B cell (primary cell): Measurements from ENCODE around the gene MPHOSPH8. TPM values are rescaled to one million over a fixed set of nuclear protein-coding genes. Genes with fewer than 3 reads are reported as not detected.

ENCODE experiments used
- ATAC-seq: fragments of 200-7000 bp; cut with Tn5 transposase; one replicate; pipeline ENCODE4 v1.10.0; 2021; ENCODE audit warnings: low read depth, mild to moderate bottlenecking, moderate number of reproducible peaks, moderate library complexity
- CTCF ChIA-PET: fragments of 350-600 bp; sonication (Branson Sonifier 250); formaldehyde crosslinking; loops from one replicate; lab custom pipeline; 2021; ENCODE audit warnings: antibody characterized with exemption, inconsistent platforms; lab: Charles Lee
- POLR2A ChIA-PET: fragments of 350-600 bp; sonication (Branson Sonifier 250); formaldehyde crosslinking; loops from one replicate; lab custom pipeline; 2021; ENCODE audit warnings: antibody characterized with exemption; lab: Charles Lee
- DNase-seq: peaks from one replicate; pipeline ENCODE4 v3.0.0; 2013
- H2AFZ ChIP-seq: 2 replicates; pipeline ENCODE4 v1.6.1; 2012; ENCODE audit warnings: mild to moderate bottlenecking, low read depth, low read length; ENCODE audit not compliant: insufficient read depth, poor library complexity, severe bottlenecking
- H3K27ac ChIP-seq, 2 donors: 1 replicate in 1 of 2; 2 replicates in 1 of 2; pipeline ENCODE4 v1.5.1; 2012 to 2013; ENCODE audit warnings: low read length in 2 of 2, mild to moderate bottlenecking in 2 of 2, moderate library complexity in 1 of 2
- H3K27me3 ChIP-seq, 4 experiments: fragments of 200-600 bp in 1 of 4; sonication (generic) in 1 of 4; replicated peaks in 1 of 4; 1 replicate in 2 of 4; 2 replicates in 2 of 4; pipeline versions ENCODE4 v1.6.1 to v1.7.0; 2013 to 2016; ENCODE audit warnings: low read length in 3 of 4, mild to moderate bottlenecking in 2 of 4, mixed read lengths in 1 of 4, moderate library complexity in 1 of 4; ENCODE audit not compliant: insufficient read depth in 4 of 4, control insufficient read depth in 3 of 4; ENCODE audit errors: control extremely low read depth in 1 of 4
- H3K36me3 ChIP-seq, 2 experiments: replicated peaks in 1 of 2; 1 replicate in 1 of 2; 2 replicates in 1 of 2; pipeline versions ENCODE4 v1.6.1 to v1.7.1; 2013; ENCODE audit warnings: low read length in 1 of 2; ENCODE audit not compliant: insufficient read depth in 2 of 2, control insufficient read depth in 1 of 2; ENCODE audit errors: control extremely low read depth in 1 of 2, extremely low read depth in 1 of 2
- H3K4me1 ChIP-seq, 2 donors: fragments of 200-600 bp in 1 of 2; sonication (generic) in 1 of 2; 1 replicate in 1 of 2; 2 replicates in 1 of 2; pipeline versions ENCODE4 v1.5.1 to v1.6.1; 2013 to 2017; ENCODE audit warnings: low read length in 2 of 2; ENCODE audit not compliant: control insufficient read depth in 2 of 2, insufficient read depth in 2 of 2
- H3K4me2 ChIP-seq: replicated peaks from 2 replicates; pipeline ENCODE3; 2012; ENCODE audit warnings: mild to moderate bottlenecking, low read depth, low read length; ENCODE audit not compliant: poor library complexity, severe bottlenecking
- H3K4me3 ChIP-seq, 5 experiments: fragments of 200-600 bp in 1 of 5; sonication (generic) in 1 of 5; 1 replicate in 3 of 5; 2 replicates in 2 of 5; pipeline versions ENCODE4 v1.5.1 to v1.7.0; 2011 to 2016; ENCODE audit warnings: low read length in 4 of 5, mild to moderate bottlenecking in 4 of 5, low read depth in 2 of 5, control low read depth in 1 of 5, moderate library complexity in 1 of 5; ENCODE audit not compliant: insufficient read depth in 1 of 5; ENCODE audit errors: control extremely low read depth in 1 of 5, extremely low read depth in 1 of 5
- H3K79me2 ChIP-seq: fragments of 200-600 bp; sonication (generic); one replicate; pipeline ENCODE4 v1.6.0; 2016; ENCODE audit warnings: low read length; ENCODE audit not compliant: control insufficient read depth, insufficient read depth
- H3K9ac ChIP-seq: fragments of 200-600 bp; sonication (generic); 2 replicates; pipeline ENCODE4 v1.6.1; 2017; ENCODE audit warnings: mild to moderate bottlenecking, low read length, moderate library complexity
- H3K9me3 ChIP-seq, 3 donors: one replicate each; pipeline versions ENCODE4 v1.6.1 to v1.7.1; 2013; ENCODE audit warnings: low read length in 2 of 3; ENCODE audit not compliant: control insufficient read depth in 2 of 3, insufficient read depth in 1 of 3; ENCODE audit errors: control extremely low read depth in 1 of 3
- H4K20me1 ChIP-seq: 2 replicates; pipeline ENCODE4 v1.6.0; 2012; ENCODE audit warnings: mild to moderate bottlenecking, low read length; ENCODE audit not compliant: insufficient read depth, control insufficient read depth, poor library complexity, severe bottlenecking
- H3K27ac Mint-ChIP-seq: one replicate; pipeline ENCODE4 v1.8.0; 2021; ENCODE audit warnings: mixed read lengths
- H3K27me3 Mint-ChIP-seq: one replicate; pipeline ENCODE4 v1.8.0; 2021; ENCODE audit warnings: mixed read lengths
- H3K4me1 Mint-ChIP-seq: one replicate; pipeline ENCODE4 v1.8.0; 2021; ENCODE audit warnings: mixed read lengths
- H3K4me3 Mint-ChIP-seq: one replicate; pipeline ENCODE4 v1.8.0; 2021; ENCODE audit warnings: mixed read lengths
- H3K9me3 Mint-ChIP-seq: one replicate; pipeline ENCODE4 v1.8.0; 2022; ENCODE audit warnings: mixed read lengths; ENCODE audit not compliant: insufficient read depth
- EZH2 ChIP-seq: IDR thresholded peaks from 2 replicates; pipeline ENCODE4 v1.6.1; 2012; ENCODE audit warnings: borderline replicate concordance, low read depth, mild to moderate bottlenecking, moderate library complexity, low read length; ENCODE audit not compliant: insufficient read depth, poor library complexity, severe bottlenecking
- WGBS: methylation state at CpG from one replicate; pipeline ENCODE4 v1.1.5; 2013; ENCODE audit warnings: missing lambda C conversion rate; ENCODE audit not compliant: insufficient coverage; 5-methylcytosine and 5-hydroxymethylcytosine counted together
- intact Hi-C: fragments of 100-400 bp; cut with micrococcal nuclease; formaldehyde crosslinking; loops from one replicate; pipeline ENCODE4 v1.10.0; 2022
- polyA plus RNA-seq: library from polyadenylated mRNA; depleted of rRNA; stranded (reverse); fragments of >200 nt; gene quantifications from 2 replicates; pipeline ENCODE4 v1.2.3, GENCODE V29; 2012
- total RNA-seq, 2 donors: library from RNA; stranded (reverse); fragments of 120-200 nt in 1 of 2; gene quantifications; 1 replicate in 1 of 2; 2 replicates in 1 of 2; pipeline versions ENCODE4 v1.2.3 to v1.2.4, GENCODE V29; 2013 to 2022
- TF ChIP-seq, protein P1 (sequence below): fragments of 200-600 bp; IDR thresholded peaks from one replicate; pipeline ENCODE4 v1.8.0; 2022; ENCODE audit warnings: antibody characterized with exemption, mild to moderate bottlenecking

MPHOSPH8 gene
- total and polyA plus RNA-seq, 2 donors (not counting 1 experiment from before 2014, with no cell fraction given), result 25.6 to 106 TPM

DNA sequence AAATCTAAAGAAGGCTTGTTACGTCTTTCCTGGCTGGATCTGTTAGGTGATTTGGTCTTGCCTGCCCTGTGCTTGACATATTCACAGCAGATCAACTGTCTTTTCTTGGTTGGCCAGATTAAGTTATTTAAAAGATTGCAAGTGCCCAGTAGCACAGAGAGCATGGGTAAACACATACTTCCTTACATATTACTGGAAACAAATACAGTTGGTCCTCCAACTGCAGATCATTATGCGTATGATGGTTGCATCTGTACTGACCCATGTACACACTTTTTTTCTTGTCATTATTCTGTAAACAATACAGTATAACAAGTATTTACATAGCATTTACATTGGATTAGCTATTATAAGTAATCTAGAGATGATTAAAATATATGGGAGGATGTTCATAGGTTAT is 9.2 kb upstream of the MPHOSPH8 start:
- no peak overlapping the region for H3K9ac ChIP-seq
- TF ChIP-seq, protein P1, sequence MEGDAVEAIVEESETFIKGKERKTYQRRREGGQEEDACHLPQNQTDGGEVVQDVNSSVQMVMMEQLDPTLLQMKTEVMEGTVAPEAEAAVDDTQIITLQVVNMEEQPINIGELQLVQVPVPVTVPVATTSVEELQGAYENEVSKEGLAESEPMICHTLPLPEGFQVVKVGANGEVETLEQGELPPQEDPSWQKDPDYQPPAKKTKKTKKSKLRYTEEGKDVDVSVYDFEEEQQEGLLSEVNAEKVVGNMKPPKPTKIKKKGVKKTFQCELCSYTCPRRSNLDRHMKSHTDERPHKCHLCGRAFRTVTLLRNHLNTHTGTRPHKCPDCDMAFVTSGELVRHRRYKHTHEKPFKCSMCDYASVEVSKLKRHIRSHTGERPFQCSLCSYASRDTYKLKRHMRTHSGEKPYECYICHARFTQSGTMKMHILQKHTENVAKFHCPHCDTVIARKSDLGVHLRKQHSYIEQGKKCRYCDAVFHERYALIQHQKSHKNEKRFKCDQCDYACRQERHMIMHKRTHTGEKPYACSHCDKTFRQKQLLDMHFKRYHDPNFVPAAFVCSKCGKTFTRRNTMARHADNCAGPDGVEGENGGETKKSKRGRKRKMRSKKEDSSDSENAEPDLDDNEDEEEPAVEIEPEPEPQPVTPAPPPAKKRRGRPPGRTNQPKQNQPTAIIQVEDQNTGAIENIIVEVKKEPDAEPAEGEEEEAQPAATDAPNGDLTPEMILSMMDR, result no peak
- TF ChIP-seq EZH2, result no peak
- no peak overlapping the region for H3K4me2 ChIP-seq
- no peaks in the 10 kb centered on the region for H3K4me1 ChIP-seq
- H3K9me3 Mint-ChIP-seq, result no peaks in the 10 kb centered on the region
- intact Hi-C loops, result no loop called here
- H3K4me3 Mint-ChIP-seq, result no peak overlapping the region
- H2AFZ ChIP-seq, result no peak overlapping the region
- no peak overlapping the region for H3K27ac ChIP-seq
- DNase-seq (no peak), ATAC-seq (no peak)
- no peaks in the 10 kb centered on the region for H3K79me2 ChIP-seq
- H3K4me3 ChIP-seq, result no peak overlapping the region
- no peaks in the 10 kb centered on the region for H3K36me3 ChIP-seq
- no CpG with 5 or more reads among the region's 2 CpGs for WGBS
- no peak overlapping the region for H3K27ac Mint-ChIP-seq
- ChIA-PET CTCF (interaction anchor here (0.6 kb wide), 1 partner anchor 1395 kb away, joined by 3 read pairs; no protein-coding TSS in a partner anchor), POLR2A (no interaction called here)
- peaks cover 35% of the 10 kb centered on the region for H3K27me3 Mint-ChIP-seq
- no peaks in the 10 kb centered on the region for H4K20me1 ChIP-seq
- peaks cover 0 to 10% (median 1%) of the 10 kb centered on the region in 4 experiments for H3K27me3 ChIP-seq
- H3K4me1 Mint-ChIP-seq, result no peaks in the 10 kb centered on the region
- H3K9me3 ChIP-seq, result no peaks in the 10 kb centered on the region

DNA sequence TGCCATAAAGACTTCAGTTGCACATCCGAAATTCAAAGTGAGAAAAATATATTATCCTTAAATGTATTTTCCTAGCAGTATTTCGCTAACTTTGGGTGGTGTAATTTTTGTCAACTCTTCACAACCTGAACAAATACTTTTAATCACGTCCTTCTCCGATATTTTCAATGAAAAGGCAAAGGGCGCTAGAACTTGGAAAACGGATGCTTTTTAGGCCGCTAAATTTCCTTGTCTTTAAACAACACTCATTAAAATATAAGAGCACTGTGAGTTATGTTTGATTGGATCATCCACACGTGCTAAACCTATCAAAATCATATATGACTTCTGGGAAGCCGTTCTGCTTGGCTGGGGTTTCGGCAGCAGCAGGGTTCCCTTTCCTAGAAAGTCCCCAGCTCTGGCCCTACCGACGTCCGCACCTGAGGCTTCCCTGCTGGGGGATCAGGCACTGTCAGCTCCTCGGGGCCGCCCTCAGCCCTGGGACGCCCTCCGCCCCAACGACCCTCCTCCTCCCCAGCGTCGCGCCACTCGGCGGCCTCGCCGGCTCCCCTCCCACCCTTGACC is 462 bp upstream of the MPHOSPH8 start:
- H3K27ac Mint-ChIP-seq, result peak overlapping the region; percentile 99
- Histone ChIP-seq H4K20me1 (peaks cover 32% of the 10 kb centered on the region), H3K36me3 (no peaks in the 10 kb centered on the region), H2AFZ (peak overlapping the region; percentile 94), H3K27me3 (no peaks in the 10 kb centered on the region), H3K79me2 (peaks cover 47% of the 10 kb centered on the region), H3K27ac (peak overlapping the region; percentile 74 to 90), H3K4me3 (peak overlapping the region; percentile 55 to 92 (median 86)), H3K9ac (peak overlapping the region; percentile 96), H3K9me3 (peaks cover 0 to 6% (median 0%) of the 10 kb centered on the region in 3 donors), H3K4me1 (peaks cover 15 to 25% of the 10 kb centered on the region in 2 donors), H3K4me2 (peak overlapping the region; percentile 72)
- H3K4me1 Mint-ChIP-seq, result peaks cover 34% of the 10 kb centered on the region
- peak overlapping the region; percentile 100 for H3K4me3 Mint-ChIP-seq
- no peaks in the 10 kb centered on the region for H3K27me3 Mint-ChIP-seq
- POLR2A ChIA-PET, result interaction anchor here (0.6 to 2.0 kb wide), 2 partner anchors 231 to 1140 kb away, joined by 3 to 9 read pairs; partner anchors contain the start of genes EEF1AKMT1 and ZMYM5
- CTCF ChIA-PET, result interaction anchor here (1.2 kb wide), 1 partner anchor 150 kb away, joined by 3 read pairs; the partner anchor contains the start of gene PSPC1
- H3K9me3 Mint-ChIP-seq, result no peaks in the 10 kb centered on the region
- 0% methylated on average over 17 of the region's 25 CpGs for WGBS
- TF ChIP-seq EZH2, result no peak
- TF ChIP-seq, protein P1, result no peak
- DNase-seq (no peak), ATAC-seq (no peak)
- intact Hi-C loops, result loop anchor here (1.0 to 10.0 kb wide), 7 partner anchors 46 to 1664 kb away; partner anchors contain the start of genes MRPL57, PSPC1, SKA3 and ZMYM2
